NOMO-1 (cell line): Measurements from ENCODE around the gene FAM124B.
"Not testable (repeated sequence)": the region's sequence is repeated elsewhere in the genome, so short reads cannot be mapped to it uniquely, and the experiment has no call there.

ENCODE experiments used
- DNase-seq, 2 experiments: peaks; one replicate each; lab custom pipeline; 2025; ENCODE audit not compliant: unreplicated experiment in 2 of 2; lab: John Stamatoyannopoulos, UW

The FAM124B gene

DNA sequence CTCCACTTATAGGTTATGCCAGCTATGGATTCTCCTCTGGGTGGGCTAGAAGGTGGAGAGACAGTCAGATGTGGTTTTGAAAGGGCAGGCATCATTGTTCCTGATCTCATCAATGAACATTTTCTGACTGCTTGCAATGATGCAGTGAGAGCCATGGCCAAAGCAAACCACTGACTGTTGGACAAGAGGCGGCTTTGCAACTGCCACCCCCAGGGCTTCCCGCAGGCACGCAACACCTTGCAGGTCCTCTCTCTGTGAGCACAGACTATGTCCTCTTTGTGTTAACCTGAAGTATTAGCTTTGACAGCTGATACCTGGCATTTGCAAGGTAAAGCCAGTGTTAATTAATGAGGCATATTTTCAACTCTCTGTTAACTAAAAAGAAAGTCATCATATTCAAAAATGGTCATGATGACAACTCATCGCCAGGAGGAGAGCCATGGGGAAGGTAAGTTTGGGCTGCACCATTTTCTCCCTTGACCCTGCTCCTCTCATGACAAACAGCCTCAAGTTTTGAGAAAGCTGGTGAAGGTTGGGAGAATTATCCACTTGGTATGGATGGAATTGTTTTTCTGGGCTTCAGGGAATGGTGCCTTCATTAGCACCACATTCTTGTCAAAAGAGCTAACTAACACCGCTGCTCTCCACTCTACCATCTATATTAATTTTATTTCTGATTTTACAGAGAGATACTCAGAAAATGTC is 14.9 kb upstream of the FAM124B start:
- no peak for DNase-seq

DNA sequence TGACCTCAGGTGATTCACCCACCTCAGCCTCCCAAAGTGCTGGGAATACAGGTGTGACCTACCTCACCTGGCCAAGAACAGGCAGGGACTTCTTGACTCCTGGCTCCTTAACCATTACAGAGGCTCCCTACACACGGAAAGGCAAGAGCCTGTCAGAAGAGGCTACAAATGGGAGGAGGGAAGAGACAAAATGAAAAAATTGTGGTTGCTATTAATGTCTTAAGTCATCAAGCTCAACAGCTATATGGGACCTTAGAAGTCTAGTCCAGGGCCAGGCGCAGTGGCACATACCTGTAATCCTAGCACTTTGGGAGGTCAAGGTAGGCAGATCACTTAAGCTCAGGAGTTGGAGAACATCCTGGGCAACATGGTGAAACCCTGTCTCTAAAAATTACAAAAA is 11.5 kb upstream of the FAM124B start:
- no peak for DNase-seq

DNA sequence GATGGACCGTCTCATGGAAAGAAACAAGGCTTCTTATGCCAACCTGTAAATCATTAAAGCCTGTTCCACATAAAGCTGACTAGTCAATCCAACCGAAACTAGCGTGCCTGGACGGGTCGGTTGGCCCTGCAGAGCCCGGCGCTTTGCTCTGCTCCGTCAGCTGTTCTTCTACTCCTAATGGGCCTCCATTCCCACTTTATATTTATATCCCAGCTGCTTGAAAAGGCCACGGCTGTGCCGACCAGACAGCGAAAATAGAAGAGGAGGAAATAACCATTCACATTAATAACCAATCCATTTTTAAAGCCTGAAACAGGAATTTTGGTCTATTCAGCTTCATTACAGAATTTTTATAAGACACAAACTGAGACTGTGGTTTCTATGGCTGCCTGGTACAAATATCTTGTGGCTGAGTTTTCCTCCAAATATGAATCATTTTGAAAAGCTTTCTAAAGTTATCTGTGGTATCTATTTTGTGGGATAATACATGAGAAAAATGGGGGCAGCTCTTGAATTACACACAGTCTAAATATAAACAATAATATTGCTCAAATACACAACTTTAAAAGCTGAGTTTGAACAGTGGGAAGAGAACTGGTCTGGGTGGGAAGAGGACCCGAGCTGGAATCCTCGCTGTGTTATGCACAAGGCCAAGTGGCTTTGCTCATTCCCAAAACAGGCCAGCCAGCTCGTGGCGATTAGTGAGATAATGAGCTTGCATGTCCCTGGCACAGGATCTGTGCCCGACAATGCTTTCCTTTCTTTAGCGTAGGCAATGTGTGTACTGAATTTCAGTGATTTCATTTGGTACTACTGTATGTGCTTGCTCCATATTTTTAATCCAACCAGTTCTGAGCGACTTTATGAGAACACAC is 10.5 kb upstream of the FAM124B start:
- DNase-seq, result no peak

DNA sequence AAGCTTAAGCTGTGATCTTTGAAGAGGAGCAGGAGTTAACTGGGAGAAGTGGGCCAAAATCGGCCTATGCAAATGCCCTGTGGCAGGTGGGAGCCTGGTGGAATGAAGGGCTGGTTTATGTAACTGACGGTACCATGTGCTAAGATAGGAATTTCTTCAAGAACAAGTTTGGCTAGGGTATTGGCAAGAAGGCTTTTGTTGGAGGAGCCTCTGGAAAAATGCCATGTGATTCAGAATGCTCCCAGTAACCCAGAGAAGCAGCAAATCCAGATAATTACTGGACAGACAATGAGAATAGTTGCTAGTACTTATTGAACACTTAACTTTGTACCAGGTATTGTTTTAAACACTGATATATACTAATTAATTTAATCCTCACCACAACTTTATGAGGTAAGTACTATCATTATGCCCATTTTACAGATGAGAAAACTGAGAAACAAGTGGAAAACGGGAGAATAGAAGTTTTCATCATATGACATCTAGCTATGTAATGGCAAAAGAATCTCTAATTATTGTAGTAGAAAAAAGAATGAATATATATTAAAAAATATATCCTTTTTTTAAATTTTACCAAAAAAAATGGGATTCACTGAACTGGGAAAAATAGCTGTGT is 9.1 kb upstream of the FAM124B start:
- DNase-seq, result no peak

DNA sequence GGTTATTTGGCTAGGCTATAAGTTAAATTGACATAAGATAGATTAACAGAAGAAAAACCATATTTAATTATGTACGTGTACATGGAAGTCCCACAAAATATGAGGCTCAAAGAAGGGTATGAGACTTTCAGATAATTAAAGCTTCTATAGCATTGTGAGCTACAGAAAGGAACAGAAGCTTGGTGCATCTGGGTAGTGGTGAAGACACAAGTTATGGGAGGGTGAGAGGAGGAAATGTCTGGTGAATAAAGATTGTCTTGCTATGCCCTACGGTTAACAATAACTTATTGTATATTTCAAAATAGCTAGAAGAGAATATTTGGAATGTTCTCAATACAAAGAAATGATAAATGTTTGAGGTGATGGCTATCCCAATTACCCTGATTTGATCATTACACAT is 6.8 kb upstream of the FAM124B start:
- DNase-seq, result no peak

DNA sequence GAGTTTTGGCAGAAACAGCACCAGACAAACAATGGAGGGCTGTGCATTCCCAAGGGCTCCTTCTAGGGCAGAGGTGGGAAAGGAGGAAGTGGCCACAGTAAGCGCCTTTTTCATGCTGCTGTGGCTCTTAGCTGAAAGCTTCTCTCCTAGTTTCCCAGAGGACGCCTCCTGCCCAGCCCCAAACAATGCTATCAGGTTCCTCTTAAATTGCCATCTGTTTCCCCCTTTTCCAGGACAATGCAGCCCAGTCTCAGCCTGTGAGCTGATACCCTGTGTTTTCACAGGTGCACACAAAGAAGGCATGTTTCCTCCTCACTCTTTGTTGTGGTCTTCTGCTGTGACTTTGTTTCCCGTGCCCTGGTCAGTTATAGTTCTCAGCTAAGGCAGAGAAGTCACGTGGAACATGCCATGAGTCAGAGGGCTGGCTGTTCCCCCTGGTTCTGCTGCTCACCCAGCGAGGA is 5.4 kb upstream of the FAM124B start:
- DNase-seq, result no peak

DNA sequence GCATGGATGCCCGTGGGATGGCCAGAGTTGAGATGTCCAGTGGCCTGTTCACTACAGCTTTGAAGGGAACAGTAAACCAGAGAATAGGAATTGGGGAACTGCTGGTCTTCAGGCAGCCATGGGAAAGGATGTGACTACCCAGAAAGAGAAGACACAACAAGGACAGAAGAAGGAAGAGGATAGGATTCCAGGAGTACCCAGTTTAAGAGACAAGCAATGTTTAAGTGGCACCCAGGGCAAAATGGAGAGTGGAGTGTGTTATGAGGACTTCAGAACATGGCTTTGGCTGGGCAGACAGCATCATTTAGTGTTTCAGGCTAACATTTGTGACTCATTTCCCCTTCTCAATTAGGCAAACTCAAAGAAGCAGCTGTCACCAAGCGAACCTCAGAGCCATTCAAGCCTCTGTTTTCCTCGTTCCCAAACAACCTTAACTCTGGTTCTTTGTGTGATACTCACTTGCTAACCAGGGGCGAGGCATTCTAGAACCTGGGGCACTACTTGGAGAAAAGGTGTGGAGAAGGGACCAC is 4.0 kb upstream of the FAM124B start:
- peak; percentile 7 to 55 for DNase-seq

DNA sequence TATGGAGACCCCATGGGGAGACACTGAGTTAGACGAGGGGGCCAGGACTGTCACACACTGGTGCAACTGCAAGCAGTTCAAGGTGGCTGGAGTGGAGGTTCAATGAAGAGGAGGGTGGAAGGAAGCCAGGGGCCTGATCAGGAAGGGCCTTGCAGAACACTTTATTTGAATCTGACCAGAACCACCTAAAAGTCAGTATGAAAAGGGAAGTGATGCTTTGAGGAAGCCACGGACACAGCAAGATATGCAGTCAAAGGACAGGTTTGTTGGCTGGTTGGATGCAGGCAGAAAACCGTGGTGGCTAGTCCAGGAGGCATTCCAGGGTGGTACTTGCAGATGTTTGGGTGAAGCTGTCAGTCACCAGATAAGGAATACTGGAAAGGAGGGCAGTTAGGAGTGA is 3.5 kb upstream of the FAM124B start:
- peak; percentile 18 to 72 for DNase-seq

DNA sequence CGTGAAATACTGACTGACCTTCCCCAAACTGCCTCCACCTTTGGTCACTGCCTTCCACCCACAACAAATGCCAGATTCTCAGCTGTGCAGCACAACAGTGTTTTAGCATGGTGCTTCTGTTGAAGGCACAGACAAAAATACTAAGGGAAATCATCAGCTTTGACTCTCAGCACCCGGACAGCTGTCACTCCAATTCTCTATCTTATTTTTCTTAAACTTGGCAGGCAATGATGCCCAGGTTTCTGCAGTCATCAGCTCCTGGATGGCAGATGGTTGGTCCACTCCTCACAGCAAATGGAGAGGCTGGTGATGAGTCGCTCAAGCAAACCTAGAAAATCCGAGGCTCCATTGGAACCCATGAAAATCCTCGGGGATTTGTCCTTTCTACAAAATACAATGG is 2.9 kb upstream of the FAM124B start:
- DNase-seq, result no peak

DNA sequence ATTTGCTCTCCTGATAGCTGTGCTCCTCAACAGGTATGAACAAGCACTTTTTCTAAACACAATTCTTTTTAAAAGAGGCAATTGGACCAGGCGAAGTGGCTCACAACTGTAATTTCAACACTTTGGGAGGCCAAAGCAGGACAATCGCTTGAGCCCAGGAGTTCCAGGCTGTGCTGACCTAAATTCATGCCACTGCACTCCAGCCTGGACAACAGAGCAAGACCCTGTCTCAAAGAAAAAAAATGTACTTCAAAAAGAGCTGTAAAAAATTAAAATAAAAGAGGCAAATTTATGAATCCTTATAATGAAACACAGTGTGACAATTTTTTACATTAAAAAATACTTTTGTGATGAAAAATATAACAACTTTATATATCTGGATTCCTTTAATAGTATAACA is 1.8 kb upstream of the FAM124B start:
- DNase-seq, result no peak

DNA sequence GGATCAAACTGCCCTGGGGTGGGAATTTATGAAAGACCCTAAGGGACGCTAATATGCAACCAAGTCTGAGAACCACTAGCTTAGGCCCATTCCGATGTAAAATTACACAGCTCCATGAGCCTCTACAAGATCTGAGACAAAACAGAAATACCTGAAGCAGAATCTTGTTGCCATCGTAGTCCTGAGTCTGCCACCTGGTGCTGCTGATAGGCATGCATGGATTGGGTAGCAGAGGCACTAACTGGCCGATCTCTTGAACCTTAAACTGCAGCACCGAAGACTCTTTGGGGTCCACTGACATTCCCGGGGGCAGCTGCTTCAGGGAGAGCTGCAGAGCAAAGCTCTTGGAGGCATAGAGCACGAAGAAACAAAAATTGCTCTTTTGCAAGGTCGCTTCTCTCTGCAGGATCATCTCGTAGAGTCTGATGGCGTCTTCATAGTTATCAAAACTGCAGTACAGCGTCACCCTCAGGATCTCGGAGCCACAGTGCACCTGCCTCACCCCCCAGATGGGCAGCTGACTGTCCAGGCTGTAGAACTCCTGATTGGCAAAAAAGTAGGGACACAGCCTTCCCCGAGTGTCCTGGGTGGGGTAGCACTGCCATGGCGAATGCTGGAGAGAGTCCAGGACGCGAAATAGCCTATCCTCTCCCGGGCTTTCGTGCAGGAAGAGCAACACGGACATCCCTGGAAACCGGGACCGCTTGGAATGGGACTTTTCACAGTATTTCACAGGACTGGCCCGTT is 848 bp downstream of the FAM124B start:
- DNase-seq, result no peak

DNA sequence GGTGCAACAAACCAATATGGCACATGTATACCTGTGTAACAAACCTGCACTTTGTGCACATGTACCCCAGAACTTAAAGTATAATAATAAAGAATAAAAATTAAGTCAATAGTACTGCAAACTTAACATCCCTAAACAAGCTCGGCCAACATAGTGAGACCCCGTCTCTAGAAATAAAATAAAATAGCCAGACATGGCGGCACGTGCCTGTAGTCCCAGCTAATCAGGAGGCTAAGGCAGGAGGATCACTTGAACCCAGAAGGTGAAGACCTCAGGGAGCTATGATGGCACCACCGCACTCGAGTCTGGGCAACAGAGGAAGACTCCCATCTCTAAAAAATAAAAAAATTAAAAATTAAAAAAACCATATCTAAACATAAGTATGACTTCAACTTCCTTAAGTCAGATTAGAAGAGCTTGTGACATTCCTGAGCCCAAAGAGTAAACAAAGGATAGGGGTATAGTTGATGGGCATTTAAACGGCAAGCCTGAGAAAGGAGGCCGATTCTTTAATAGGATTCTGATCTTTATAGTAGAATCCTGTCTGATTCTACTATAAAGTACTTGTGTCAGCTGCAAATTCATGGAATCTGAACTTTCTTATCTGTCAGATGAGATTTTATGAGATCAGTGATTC is 1.6 kb downstream of the FAM124B start:
- DNase-seq, result no peak

DNA sequence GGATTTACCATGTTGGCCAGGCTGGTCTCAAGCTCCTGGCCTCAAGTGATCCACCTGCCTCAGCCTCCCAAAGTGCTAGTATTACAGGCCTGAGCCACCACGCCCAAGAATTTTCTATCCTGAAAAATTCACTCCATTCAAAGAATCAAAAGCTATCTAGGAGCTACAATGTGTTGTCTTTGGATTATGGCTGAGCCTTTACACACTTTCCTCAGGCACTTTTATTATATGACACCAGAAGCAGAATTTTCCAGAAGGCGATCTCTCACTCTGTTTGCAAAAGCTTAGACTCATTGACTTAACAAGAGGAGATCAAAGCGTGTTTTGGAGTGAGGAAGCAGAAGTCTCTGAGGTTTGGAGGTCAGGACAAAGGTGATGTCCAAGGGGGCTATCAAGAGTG is 3.6 kb downstream of the FAM124B start:
- DNase-seq, result no peak

DNA sequence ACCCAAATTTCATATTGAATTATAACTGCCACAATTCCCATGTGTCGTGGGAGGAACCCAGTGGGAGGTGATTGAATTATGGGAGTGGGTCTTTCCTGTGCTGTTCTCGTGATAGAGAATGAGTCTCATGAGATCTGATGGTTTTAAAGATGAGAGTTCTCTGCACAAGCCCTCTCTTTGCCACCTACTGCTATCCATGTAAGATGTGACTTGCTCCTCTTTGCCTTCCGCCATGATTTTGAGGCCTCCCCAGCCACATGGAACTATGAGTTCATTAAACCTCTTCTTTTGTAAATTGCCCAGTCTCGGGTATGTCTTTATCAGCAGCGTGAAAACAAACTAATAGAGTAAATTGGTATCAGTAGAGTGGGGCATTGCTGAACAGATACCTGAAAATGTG is 4.8 kb downstream of the FAM124B start:
- not testable (repeated sequence) for DNase-seq

DNA sequence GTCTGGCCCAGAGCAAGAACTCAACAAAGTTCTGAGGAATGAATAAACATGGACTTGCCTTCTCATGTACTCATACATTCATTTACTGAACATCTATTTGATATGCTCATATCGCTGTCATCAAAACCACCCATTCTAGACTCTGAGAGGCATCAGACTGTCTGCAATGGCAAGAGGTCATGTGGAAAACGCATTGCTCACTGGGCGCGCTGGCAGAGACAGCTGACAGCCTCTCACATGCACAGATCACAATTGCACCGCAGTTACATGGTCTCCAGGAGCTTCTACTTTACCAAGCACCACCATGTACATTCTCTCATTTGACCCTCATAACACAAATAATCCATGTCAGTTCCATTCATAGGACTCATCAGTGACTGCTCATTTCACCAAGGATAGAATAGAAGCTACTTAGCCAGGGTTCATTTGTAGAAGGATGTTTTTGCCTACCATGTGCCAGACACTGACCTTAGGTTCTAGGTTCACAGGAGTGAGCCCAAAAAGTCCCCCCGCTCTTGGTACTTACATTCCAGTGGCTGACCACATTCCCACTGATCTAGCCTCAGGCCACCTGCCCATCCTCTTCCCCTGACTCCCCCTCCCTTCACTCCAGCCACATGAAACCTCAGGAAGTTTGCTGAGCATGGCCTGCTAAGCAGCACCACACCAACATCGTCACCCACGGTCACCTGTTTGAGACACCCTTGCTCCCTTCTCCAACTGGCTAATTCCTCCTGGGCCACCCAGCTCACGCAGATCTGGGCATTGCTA is 6.1 kb downstream of the FAM124B start:
- no peak for DNase-seq

DNA sequence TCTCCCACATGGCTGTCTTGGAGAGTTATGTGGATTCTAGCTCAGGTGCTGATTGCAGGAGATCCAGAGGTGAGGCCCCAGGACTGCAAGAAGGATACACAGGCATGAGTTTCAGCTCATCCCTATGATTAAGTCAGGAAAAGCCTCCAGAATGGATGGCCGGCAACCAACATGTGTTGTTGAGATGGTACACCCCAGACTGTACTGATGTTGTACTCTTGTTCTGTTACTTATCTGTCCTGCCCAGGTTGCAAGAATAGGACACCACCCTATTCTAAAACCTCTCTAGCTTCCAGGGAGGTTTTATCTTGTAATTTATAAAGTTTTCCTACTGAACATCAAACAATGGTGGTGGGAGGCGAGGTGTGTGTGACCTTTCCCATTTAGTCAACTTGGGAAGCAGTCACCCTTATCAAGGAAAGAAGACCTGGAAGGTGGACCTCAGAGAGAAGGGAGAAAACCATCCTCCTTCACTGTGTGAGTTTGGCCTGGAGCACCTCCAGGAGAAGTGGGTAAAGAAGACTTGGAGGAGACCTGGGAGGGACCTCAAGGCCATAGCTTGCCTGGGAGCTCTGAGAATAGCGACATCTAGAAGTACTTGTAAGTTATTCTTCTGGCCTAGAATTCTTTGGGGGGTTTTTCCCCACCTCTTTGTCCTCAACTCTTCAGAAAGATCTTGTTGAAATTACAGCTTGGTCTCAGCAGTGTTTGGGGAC is 8.6 kb downstream of the FAM124B start:
- DNase-seq, result no peak

DNA sequence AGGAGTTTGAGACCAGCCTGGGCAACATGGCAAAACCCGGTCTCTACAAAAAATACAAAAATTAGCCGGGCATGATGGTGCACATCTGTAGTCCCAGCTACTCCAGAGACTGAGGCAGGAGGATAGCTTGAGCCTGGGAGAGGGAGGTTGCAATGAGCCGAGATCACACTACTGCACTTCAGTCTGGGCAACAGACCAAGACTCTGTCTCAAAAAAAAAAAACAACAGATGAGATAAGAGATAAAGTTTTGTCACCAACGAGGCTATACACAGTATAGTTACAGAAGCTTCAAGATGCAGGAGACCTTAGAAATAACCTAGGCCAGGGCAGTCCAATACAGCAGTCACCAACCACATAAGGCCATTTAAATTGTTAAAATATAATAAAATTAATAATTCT is 9.4 kb downstream of the FAM124B start:
- no peak for DNase-seq

DNA sequence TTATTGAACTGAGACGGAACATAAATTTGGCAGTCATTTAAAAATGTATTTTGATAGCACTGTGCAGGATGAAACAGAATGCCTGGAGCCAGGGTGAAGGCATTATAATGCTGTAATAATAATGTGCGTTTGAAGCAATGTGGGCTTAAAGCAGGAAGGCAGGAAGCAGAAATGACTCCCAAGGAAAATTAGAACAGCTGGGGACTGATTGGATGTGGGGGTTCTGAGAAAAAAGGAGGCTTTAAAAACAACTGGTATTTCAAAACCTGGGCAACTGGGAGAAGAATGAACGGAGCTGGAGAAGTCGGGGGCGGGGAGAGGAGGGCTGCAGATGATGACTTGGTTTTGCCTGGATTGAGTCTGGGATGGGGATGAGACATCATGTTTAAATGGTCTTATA is 12.6 kb downstream of the FAM124B start:
- DNase-seq, result no peak

DNA sequence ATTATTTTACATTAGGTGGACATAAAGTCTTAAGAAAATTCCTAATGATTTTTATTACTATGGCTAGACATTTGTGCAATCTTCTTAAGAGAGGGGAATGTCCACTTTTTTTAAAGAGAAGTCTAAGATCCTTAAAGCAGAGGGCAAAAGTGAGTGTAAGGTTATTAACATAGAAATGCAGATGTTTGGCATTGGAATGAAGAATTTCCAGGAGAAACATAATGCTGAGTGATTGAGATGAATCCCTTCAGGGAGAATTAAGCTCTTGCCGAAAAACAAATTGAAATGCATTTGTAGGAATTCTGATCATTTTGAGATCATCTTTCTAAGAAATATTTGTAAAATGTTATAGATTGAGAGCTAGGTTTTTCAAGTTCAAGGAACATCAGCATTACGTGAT is 15.0 kb downstream of the FAM124B start:
- no peak for DNase-seq
